M059J (cell line): ENCODE results near the gene MYPN. TPM values are rescaled to one million over a fixed set of nuclear protein-coding genes. Genes with fewer than 3 reads are reported as not detected.
A peak's percentile ranks its signal among the peaks of the same experiment; 100 is the strongest.
"Not testable (repeated sequence)": the region's sequence is repeated elsewhere in the genome, so short reads cannot be mapped to it uniquely, and the experiment has no call there.

Experiments
- DNase-seq: peaks from one replicate; pipeline ENCODE4 v3.0.0-alpha.2; 2012; ENCODE audit warnings: low read depth
- total RNA-seq: library from RNA; depleted of rRNA; stranded (reverse); fragments of >200 nt; shearing (Covaris generic); gene quantifications from 2 replicates; pipeline ENCODE4 v1.2.3, GENCODE V29; 2014

MYPN gene
- total RNA-seq, 1 experiment from 2014 or later: 34.5 TPM

GRCh38 chr10:68167586-68168189 lies 58.4 kb downstream of the MYPN start:
- DNase-seq: no peak

- no peak for DNase-seq
Observed at GRCh38 chr10:68171539-68172080, 62.3 kb downstream of the MYPN start.

GRCh38 chr10:68172324-68172723 lies 63.0 kb downstream of the MYPN start:
- DNase-seq: no peak

DNA sequence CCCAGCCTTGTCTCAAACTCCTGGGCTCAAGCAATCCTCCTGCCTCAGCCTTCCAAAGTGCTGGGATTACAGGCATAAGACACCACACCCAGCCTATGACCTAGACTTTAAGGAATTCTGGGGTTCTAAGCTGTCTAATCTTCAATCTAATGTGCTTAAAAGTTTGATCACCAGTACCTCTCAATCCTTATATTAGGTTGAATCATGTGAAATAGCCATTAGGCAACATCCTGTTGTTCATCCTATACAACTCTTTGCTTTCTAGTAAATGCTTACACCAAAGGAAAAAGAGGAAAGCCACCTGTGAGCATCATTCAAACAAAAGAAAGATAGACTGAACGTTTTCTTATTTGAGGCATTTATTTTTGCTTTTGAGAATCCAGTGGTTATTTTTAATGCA lies 66.7 kb downstream of the MYPN start:
- DNase-seq: no peak

DNA sequence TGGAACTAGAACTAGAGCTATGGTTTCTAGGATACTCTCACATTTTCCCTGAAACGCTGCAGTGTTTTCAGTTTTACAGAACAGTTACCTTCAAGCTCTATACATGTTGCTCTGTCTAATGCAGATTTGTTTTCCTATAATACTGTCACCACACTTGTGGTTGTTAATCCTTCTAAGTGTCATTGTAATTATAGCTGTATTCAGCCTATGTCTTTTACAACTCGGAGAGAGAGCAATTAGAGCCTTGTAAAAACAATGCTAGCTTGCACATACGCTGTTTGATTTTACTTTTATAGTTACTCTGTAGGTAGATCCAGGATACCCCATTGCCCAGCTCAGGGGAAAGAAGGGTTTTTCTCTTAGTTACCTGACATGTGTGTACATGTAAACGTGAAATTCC lies 67.5 kb downstream of the MYPN start:
- DNase-seq: no peak

GRCh38 chr10:68178592-68178991 lies 69.3 kb downstream of the MYPN start:
- DNase-seq: no peak

- no peak for DNase-seq
Observed at GRCh38 chr10:68179016-68179415, 69.7 kb downstream of the MYPN start.

GRCh38 chr10:68180490-68180889 lies 71.2 kb downstream of the MYPN start:
- DNase-seq: no peak

DNA sequence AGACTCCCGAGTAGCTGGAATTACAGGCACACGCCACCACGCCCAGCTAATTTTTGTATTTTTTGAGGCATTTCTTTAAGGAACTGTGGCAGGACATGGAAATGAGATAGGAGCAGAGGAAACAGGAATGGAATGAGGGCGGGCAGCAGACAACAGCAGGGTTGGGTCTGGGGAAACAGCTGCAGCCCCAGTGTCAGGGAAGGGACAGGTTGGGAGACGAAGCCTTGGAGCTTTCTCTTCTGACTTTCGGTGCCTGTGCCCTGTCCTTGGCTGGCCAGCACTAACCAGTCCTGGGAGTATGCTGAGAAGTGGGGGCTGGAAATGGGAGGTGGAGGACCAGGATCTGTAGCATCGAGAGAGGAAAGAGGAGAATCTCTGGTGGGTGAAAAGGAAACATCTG lies 75.3 kb downstream of the MYPN start:
- no peak for DNase-seq

- DNase-seq: no peak
Observed at GRCh38 chr10:68185085-68185484, 75.8 kb downstream of the MYPN start.

DNA sequence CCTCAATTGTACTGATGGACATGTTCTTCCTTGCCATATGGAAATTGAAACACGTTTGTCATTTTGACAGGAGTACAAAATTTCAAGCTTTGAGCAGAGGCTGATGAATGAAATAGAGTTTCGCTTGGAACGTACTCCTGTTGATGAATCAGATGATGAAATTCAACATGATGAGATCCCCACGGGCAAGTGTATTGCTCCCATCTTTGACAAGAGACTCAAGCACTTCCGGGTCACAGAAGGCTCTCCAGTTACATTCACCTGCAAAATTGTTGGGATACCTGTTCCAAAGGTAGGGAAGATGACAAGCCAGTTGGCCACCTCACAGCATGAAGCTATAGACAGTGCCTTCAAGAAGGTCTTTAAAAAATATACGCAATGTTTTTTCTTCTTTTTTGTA lies 79.5 kb downstream of the MYPN start:
- no peak for DNase-seq

DNA sequence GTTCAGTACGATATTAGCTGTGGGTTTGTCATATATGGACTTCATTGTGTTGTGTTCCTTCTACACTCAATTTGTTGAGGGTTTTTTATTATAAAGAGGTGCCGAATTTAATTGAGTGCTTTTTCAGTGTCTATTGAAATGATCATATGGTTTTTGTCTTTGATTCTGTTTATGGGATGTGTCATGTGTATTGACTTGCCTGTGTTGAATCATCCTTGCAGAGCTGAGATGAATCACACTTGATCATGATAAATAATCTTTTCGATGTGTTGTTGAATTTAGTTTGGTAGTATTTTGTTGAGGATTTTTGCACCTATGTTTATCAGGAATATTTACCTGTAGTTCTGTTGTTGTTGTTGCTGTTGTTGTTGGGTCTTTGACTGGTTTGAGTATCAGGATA lies 82.8 kb downstream of the MYPN start:
- DNase-seq: peak; percentile 25

- no peak for DNase-seq
Observed at GRCh38 chr10:68194290-68194689, 85.0 kb downstream of the MYPN start.

DNA sequence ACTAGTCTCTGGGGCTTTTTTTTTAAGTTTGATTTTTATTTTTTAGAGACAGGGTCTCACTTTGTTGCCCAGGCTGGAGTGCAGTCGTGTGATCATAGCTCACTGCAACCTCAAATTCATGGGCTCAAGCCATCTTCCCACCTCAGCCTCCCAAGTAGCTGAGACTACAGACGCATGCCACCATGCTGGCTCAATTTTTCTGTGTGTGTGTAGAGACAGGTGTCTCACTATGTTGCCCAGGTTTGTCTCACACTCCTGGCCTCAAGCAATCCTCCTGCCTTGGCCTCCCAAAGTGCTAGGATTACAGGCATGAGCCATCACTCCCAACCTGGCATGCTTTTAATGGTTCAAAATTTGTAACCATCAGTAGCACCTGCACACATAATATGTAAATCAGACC lies 86.5 kb downstream of the MYPN start:
- DNase-seq: not testable (repeated sequence)

DNA sequence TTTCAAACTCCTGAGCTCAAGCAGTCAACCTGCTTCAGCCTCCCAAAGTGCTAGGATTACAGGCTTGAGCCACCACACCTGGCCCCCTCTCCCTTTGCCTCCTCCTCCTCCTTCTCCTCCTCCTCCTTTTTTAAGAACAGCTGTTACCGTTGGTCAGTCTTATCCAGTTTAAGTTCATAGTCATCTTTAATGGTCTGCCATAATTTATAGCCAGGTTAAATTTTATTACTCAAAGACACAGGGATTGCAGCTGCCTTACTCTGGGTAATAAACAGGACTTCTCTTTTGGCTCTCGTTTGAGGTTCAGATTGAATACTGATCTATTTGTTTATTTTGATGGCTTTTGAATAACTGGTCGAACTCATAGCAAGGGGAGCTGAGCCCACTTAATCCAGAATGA lies 87.4 kb downstream of the MYPN start:
- no peak for DNase-seq

DNA sequence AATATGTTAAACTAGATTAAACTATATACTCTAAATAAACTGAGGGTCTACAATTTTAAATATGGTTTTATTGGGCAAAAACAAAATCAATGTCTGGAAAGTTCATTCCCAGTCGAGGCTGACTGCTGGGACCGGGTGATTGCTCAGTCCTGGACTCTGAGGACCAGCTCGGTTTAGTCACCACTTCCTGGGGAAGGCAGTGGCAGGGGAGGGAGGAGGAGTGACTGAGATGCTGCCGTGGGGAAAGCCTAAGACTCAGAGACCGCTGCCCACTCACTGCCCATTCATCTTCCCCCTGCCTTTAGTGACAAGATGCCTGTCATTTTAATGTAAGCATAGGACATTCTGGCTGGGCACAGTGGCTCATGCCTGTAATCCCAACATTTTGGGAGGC lies 93.7 kb downstream of the MYPN start:
- DNase-seq: peak; percentile 83

DNA sequence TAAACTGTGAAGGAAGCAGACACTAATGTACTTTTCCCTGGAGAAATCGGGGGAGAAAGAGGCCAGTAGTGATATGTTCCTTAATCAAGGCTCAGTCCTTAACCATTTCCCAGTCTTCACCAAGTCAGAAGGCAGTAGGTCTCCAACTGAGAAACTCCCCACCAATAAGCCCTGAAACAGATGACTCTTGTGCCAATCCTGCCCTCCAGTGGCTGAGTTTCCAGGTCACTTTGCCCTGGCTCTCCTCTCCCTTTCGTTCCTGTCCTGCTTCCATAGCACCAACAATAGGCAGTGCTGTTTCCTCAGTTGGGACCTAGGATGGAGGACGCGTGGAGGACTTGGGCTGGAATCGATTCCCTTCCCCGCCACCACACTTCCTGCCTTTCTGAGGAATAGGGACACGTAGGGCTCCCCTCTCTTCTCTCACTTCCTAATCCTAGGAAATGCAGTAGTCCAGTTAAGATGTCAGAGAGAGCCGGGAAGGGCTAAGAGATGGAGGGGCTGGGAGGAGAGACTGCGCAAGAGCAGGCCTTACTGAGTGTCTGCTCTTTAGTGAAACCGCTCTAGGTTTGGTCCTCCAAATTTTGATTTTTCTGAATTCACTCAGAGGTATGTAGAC lies 99.2 kb downstream of the MYPN start:
- peak; percentile 56 for DNase-seq

DNA sequence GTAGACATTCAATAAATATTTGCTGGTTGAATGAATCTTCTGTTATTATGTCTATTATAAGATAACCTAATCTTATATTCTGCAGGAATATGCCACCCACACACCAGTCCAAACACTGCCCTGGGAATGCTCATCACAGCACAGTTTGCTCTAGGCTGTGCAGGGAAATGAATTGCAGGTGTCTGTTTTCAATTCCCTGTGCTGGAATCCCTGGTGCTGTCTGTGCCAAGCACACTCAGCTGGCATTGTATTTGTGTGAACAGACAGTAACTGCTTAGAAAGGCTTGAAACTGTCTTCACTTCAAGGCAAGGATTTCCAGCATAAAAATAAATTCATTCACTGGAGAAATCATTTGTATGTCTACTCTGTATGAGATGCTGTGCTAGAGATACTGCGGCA lies 102.4 kb downstream of the MYPN start:
- no peak for DNase-seq

DNA sequence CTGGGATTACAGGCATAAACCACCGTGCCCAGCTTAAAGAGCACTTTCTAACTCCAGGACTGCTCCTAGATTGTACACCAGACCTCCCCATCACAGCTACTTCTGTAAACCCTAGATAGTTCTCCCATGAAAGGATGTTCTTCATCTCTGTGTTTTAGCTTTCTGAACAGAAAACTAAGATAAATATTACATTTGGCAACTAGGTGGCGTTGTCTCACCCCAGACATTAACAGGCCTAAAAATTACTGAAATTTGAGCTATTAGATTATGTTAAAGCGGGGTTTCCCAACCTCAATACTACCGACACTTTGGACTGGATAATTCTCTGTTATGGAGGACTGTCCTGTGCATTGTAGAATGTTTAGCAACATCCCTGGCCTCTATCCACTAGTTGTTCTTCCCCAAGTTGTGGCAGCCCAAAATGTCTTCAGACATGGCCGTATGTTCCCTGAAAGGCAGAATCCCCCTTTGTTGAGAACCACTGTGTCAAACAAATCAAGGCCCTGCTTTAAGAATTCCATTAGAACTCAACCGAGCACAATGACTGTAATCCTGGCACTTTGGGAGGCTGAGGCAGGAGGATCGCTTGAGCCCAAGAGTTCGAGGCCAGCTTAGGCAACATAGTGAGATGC lies 103.5 kb downstream of the MYPN start:
- DNase-seq: peak; percentile 26

- DNase-seq: no peak
Observed at GRCh38 chr10:68218786-68219185, 109.5 kb downstream of the MYPN start.

DNA sequence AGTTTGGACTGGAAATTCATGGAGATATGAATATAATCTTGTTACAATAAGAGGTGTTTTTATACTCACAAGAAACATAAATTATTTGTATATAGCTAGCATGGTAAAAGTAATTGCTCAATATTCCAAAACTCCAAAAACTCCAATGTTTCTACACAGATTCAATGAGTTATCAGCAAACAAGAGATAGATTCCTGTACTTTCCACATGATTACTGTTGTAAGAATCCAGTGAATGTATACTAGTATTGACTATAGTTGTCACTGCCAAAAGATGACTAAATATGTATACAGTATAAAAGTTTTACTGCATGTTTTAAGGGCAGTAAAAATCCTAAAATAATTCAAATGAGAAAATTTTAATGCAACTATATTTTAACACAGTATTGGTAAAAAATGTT lies 111.9 kb downstream of the MYPN start:
- DNase-seq: no peak

- peak; percentile 5 for DNase-seq
Observed at GRCh38 chr10:68222391-68222790, 113.1 kb downstream of the MYPN start.

GRCh38 chr10:68223535-68224165 lies 114.4 kb downstream of the MYPN start:
- peak; percentile 8 for DNase-seq
